Upper lobe of left lung (tissue), 4 donors: ENCODE data around the gene PHF20.
"Not testable (repeated sequence)": the region's sequence is repeated elsewhere in the genome, so short reads cannot be mapped to it uniquely, and the experiment has no call there.

Experiments used
- CTCF ChIP-seq, 6 experiments: fragments of 450-650 bp in 4 of 6; fragments of 200-600 bp in 2 of 6; sonication (generic) in 2 of 6; IDR thresholded peaks; one replicate each; pipeline ENCODE4 v1.5.1; 2016 to 2019; ENCODE audit warnings: antibody characterized with exemption in 6 of 6
- POLR2AphosphoS5 ChIP-seq, 2 donors: sonication (generic); formaldehyde crosslinking; IDR thresholded peaks; one replicate each; pipeline ENCODE4 v1.5.1; 2017; ENCODE audit warnings: antibody characterized with exemption in 2 of 2

GRCh38 chr20:35851659-35852058, 79.8 kb downstream of the PHF20 start:
- not testable (repeated sequence) for TF ChIP-seq POLR2AphosphoS5, CTCF (IDR thresholded peaks at IDR 0.05)
